HG02852 (cell line): Measurements from ENCODE around the gene CBX7.
"Not testable (repeated sequence)": the region's sequence is repeated elsewhere in the genome, so short reads cannot be mapped to it uniquely, and the experiment has no call there.

Source experiments
- ATAC-seq: cut with Tn5 transposase; IDR thresholded peaks from one replicate; pipeline ENCODE4 v1.9.1; 2021; ENCODE audit warnings: mild to moderate bottlenecking, moderate library complexity; ENCODE audit not compliant: unreplicated experiment

CBX7 gene

GRCh38 chr22:39174498-39175352, 22.2 kb upstream of the CBX7 start:
- ATAC-seq, result no peak

GRCh38 chr22:39173787-39174497, 21.5 kb upstream of the CBX7 start:
- ATAC-seq, result no peak

- ATAC-seq, result no peak
These were observed 20.7 kb upstream of the CBX7 start for GRCh38 chr22:39173050-39173706.

GRCh38 chr22:39172265-39173049, 20.0 kb upstream of the CBX7 start:
- not testable (repeated sequence) for ATAC-seq

GRCh38 chr22:39171623-39172264, 19.3 kb upstream of the CBX7 start:
- ATAC-seq, result no peak

- peak; percentile 65 for ATAC-seq
These were observed 18.5 kb upstream of the CBX7 start for GRCh38 chr22:39170825-39171622.

- no peak for ATAC-seq
These were observed 17.5 kb upstream of the CBX7 start for GRCh38 chr22:39169797-39170466.

- ATAC-seq, result no peak
These were observed 14.1 kb upstream of the CBX7 start for GRCh38 chr22:39166547-39166946.

GRCh38 chr22:39156093-39156492, 3.6 kb upstream of the CBX7 start:
- not testable (repeated sequence) for ATAC-seq

- no peak for ATAC-seq
These were observed 2.9 kb upstream of the CBX7 start for GRCh38 chr22:39155421-39155820.

GRCh38 chr22:39153220-39153717, 789 bp upstream of the CBX7 start:
- ATAC-seq, result peak; percentile 6

- ATAC-seq, result no peak
These were observed 413 bp downstream of the CBX7 start for GRCh38 chr22:39152024-39152510.

GRCh38 chr22:39151329-39151975, 1.0 kb downstream of the CBX7 start:
- ATAC-seq, result no peak

- ATAC-seq, result no peak
These were observed 1.6 kb downstream of the CBX7 start for GRCh38 chr22:39150848-39151215.

- no peak for ATAC-seq
These were observed 2.3 kb downstream of the CBX7 start for GRCh38 chr22:39149915-39150847.

GRCh38 chr22:39148727-39149535, 3.5 kb downstream of the CBX7 start:
- ATAC-seq, result no peak
